ENCODE measurements around the gene SMYD3. TPM values are rescaled to one million over a fixed set of nuclear protein-coding genes. Genes with fewer than 3 reads are reported as not detected.

The SMYD3 gene
- total RNA-seq, 1 donor from 2014 or later: 29.3 TPM

GRCh38 chr1:245938046-245938435 is 569.0 kb downstream of the SMYD3 start:
- TF ChIP-seq CTCF (IDR thresholded peaks at IDR 0.05): no peak
- H3K4me3 Mint-ChIP-seq (ENCODE audit: unreplicated experiment): no peak overlapping the region
- H3K4me1 Mint-ChIP-seq (ENCODE audit: low read depth): peaks cover 3% of the 10 kb centered on the region
- no peaks in the 10 kb centered on the region for H3K27me3 Mint-ChIP-seq (ENCODE audit: low read depth)
- no peak for DNase-seq (ENCODE audit: low spot score)
- no peak overlapping the region for H3K27ac Mint-ChIP-seq (ENCODE audit: unreplicated experiment)
- no peaks in the 10 kb centered on the region for H3K36me3 Mint-ChIP-seq (ENCODE audit: low read depth)
- no peaks in the 10 kb centered on the region for H3K9me3 Mint-ChIP-seq (ENCODE audit: low read depth)

- Mint-ChIP-seq H3K4me3 (ENCODE audit: unreplicated experiment) (no peak overlapping the region), H3K9me3 (ENCODE audit: low read depth) (no peaks in the 10 kb centered on the region), H3K27me3 (ENCODE audit: low read depth) (no peaks in the 10 kb centered on the region), H3K4me1 (ENCODE audit: low read depth) (peaks cover 3% of the 10 kb centered on the region), H3K36me3 (ENCODE audit: low read depth) (no peaks in the 10 kb centered on the region), H3K27ac (ENCODE audit: unreplicated experiment) (no peak overlapping the region)
- no peak for DNase-seq (ENCODE audit: low spot score)
- no peak for TF ChIP-seq CTCF (IDR thresholded peaks at IDR 0.05)
Observed at GRCh38 chr1:245937316-245938045, 569.6 kb downstream of the SMYD3 start.

- Mint-ChIP-seq H3K36me3 (ENCODE audit: low read depth) (no peaks in the 10 kb centered on the region), H3K27me3 (ENCODE audit: low read depth) (no peaks in the 10 kb centered on the region), H3K4me3 (ENCODE audit: unreplicated experiment) (no peak overlapping the region), H3K4me1 (ENCODE audit: low read depth) (peaks cover 3% of the 10 kb centered on the region), H3K27ac (ENCODE audit: unreplicated experiment) (no peak overlapping the region), H3K9me3 (ENCODE audit: low read depth) (no peaks in the 10 kb centered on the region)
- DNase-seq (ENCODE audit: low spot score): no peak
- no peak for TF ChIP-seq CTCF (IDR thresholded peaks at IDR 0.05)
Observed at GRCh38 chr1:245934409-245934808, 572.7 kb downstream of the SMYD3 start.

- DNase-seq (ENCODE audit: low spot score): no peak
- H3K36me3 Mint-ChIP-seq (ENCODE audit: low read depth): peaks cover 3% of the 10 kb centered on the region
- H3K27me3 Mint-ChIP-seq (ENCODE audit: low read depth): no peaks in the 10 kb centered on the region
- no peak overlapping the region for H3K27ac Mint-ChIP-seq (ENCODE audit: unreplicated experiment)
- TF ChIP-seq CTCF (IDR thresholded peaks at IDR 0.05): no peak
- no peak overlapping the region for H3K4me3 Mint-ChIP-seq (ENCODE audit: unreplicated experiment)
- peaks cover 2% of the 10 kb centered on the region for H3K4me1 Mint-ChIP-seq (ENCODE audit: low read depth)
- no peaks in the 10 kb centered on the region for H3K9me3 Mint-ChIP-seq (ENCODE audit: low read depth)
Observed at GRCh38 chr1:245933431-245934045, 573.5 kb downstream of the SMYD3 start.

- Mint-ChIP-seq H3K9me3 (ENCODE audit: low read depth) (no peaks in the 10 kb centered on the region), H3K36me3 (ENCODE audit: low read depth) (peaks cover 4% of the 10 kb centered on the region), H3K27ac (ENCODE audit: unreplicated experiment) (no peak overlapping the region), H3K27me3 (ENCODE audit: low read depth) (no peaks in the 10 kb centered on the region), H3K4me1 (ENCODE audit: low read depth) (no peaks in the 10 kb centered on the region), H3K4me3 (ENCODE audit: unreplicated experiment) (no peak overlapping the region)
- no peak for TF ChIP-seq CTCF (IDR thresholded peaks at IDR 0.05)
- DNase-seq (ENCODE audit: low spot score): no peak
Observed at GRCh38 chr1:245932302-245932972, 574.6 kb downstream of the SMYD3 start.
